Measurements from ENCODE around the gene EEF2K.
"Not testable (repeated sequence)": the region's sequence is repeated elsewhere in the genome, so short reads cannot be mapped to it uniquely, and the experiment has no call there.

The EEF2K gene

GRCh38 chr16:22190081-22190775 is 15.8 kb upstream of the EEF2K start:
- DNase-seq: peak; percentile 98

DNA sequence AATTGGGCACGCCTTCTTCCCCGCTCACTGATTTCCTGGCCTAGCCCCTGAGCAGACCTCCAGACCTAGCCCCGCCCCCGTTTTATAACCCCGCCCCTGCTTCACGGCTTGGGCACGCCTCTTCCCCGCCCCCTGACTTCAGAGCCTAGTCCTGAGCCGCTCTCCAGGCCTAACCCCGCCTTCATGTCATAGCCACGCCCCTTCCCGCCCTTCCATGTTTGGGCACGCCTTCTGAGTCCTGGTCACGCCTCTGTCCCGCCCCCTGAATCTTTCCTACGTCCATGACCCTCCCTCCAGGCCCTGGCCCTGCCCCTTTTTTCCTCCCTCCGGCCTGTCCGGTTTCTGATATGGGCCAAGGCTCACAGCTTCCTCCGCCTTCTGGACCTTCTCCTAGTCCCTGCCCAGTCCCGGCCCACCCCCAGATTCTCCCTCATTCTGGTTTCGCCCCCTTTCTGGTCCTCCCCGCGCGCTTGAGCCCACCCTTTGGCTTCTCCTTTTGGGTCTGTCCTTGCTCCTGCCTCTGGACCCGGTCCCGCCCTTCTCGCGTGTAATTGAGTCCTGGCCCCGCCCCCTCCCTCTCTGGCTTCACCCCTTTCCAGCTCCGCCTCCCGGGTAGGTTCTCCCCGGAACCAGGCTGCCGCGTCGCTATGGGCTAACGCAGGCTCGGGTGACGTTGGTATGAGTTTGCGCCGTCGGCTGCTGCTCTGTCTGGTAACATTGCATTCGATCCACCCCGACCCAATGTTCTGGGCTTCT is 15.1 kb upstream of the EEF2K start:
- DNase-seq: peak; percentile 98

DNA sequence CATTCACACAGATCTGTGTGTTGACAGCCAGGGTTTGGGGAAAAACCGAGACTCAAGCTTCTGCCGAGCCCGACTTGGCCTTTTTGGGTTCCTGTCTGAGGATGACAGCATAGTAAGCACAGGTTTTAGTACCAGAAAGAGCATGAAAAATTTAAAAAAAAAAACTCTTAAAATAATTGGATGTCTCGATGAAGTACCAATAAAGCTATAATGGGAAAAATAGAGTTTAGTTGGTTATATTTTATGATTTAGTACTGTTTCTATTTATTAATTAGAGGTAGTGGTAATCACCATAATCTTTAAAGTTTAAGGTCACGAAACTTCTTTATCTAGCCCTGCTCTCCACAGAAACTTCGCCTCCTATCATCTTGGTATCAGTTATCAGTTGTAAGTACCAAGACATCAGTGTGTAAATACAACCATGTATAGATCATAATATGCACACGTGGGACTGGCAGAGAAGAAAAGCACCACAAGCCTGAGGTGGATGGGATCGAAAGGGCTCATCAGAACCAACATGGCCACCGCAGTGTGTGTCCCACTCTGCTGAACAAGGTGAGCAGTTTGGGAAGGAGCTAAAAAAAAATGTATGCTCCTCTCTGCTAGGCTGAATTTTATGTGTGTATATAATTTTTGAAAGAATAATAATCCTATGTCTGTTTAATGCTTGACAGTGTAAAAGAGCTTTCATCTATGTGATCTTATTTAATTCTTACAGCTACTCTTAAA is 14.4 kb upstream of the EEF2K start:
- DNase-seq: peak; percentile 36

DNA sequence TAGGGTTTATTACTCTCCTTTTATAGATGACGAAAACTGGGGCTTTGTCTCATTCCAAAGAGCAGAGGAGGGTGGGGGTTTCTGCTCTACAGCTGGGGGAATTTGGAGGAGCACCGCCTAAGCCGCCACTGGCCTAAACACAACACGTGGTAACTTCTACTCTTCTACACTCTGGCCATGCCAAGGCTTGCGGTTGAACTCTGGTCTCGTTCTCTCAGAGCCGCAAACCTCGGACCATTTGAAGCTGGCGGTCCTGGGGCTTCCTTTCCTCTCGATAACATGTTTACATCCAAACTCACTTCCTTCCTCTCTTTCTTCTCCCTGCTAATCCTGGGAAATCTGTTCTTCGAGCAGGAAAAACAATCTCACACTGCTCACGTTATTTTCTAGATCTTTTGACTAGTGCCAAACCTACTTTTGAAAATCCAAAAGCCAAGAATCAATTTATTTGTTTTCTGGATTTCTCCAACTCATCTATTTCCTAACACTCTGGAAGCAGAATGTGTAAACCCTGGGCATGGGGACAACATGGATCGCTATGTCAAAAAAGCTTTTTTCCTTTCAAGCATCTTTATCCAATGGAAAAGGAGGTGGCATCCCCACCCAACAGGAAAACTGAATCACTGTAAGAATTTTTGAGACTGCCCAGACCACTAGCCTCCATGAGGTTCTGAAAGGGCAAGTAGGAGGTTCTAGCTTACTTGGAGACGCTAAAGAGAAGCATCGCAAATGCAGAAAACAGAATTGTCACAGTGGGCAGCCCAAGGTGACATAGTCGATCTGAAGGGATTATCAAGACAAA is 13.6 kb upstream of the EEF2K start:
- DNase-seq: peak; percentile 89

DNA sequence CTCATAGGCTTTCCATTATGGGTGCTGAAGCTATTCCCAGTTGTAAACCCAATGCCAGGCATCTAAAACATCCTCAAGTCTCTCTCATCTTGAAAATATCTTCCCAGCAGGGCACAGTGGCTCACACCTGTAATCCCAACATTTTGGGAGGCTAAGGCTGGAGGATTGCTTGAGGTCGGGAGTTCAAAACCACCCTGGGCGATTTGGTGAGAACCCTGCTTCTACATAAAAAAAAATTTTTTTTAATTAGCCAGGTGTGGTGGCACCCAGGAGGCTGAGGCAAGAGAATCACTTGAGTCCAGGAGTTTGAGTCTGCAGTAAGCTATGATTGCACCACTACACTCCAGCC is 13.0 kb upstream of the EEF2K start:
- DNase-seq: no peak

- DNase-seq: peak; percentile 49
These were observed 11.2 kb upstream of the EEF2K start for GRCh38 chr16:22194707-22195444.

GRCh38 chr16:22195445-22195694 is 10.7 kb upstream of the EEF2K start:
- DNase-seq: no peak

- DNase-seq: peak; percentile 88
These were observed 10.2 kb upstream of the EEF2K start for GRCh38 chr16:22195695-22196558.

GRCh38 chr16:22196559-22197168 is 9.4 kb upstream of the EEF2K start:
- not testable (repeated sequence) for DNase-seq

DNA sequence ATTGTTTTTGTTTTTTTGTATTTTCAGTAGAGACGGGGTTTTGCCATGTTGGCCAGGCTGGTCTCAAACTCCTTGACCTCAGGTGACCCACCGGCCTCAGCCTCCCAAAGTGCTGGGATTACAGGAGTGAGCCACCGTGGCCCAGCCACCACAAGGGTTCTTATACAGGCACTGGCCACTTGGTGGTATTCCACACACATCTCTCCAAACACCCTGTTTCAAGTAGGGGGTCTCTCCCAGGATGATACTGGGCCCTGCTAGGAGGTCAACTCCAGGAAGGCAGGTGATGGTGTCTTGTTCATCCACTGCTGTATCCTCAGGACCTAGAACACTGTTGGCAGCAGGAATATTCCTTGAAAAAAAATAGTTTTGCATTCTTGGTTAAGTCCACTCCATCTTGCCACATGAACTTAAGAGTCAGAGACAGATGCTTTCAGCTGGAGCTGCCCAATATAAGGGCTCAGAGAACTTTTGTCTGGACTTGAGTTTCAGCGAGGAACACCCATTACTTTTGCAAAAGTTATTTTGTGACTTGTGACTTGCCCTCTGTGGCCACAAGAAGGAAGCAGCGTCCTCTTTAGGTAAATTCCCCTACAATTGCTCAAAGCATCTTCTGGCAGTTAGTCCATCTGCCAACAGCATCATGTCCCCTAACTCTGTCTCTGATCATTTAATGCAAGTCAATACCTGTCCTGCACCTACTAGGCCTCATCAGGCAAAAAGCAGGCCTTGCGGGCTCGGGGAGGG is 7.4 kb upstream of the EEF2K start:
- no peak for DNase-seq

DNA sequence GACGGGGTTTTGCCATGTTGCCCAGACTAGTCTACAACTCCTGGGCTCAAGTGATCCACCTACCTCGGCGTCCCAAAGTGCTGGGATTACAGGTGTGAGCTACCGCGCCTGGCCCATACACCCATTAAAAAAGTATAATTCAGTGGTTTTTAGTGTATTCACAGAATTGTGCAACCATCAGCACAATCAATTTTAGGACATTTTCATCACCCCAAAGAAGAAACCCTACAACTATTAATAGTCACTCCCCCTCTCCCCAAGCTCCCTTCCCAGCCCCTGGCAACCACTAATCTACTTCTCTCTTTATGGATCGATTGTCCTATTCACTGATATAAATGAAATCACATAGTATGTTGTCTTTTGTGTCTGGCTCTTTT is 3.8 kb upstream of the EEF2K start:
- DNase-seq: no peak

GRCh38 chr16:22203091-22203490 is 3.0 kb upstream of the EEF2K start:
- DNase-seq: no peak

- no peak for DNase-seq
These were observed 1.9 kb upstream of the EEF2K start for GRCh38 chr16:22204091-22204655.

DNA sequence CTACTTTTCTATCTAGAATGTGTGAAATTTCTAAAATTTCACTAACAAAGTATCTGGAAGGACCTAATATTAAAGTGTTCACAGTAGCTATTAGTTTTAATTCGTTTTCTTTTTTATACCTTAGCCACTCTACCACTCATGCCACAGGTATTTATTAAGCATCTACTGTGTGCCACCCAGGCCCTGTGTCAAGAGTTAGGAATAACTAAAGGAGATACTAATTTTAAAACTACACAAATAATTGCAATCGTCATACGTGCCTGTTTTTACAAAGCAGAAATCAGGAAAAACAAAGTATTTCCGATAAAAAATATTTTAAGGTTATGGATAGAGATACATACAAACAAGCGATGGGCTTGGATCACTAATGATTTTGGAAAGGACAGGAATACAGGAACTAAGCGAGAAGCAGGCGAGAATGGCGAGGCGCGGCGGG is 483 bp upstream of the EEF2K start:
- no peak for DNase-seq

- DNase-seq: no peak
These were observed 1.0 kb downstream of the EEF2K start for GRCh38 chr16:22206842-22207714.

GRCh38 chr16:22207715-22208360 is 1.8 kb downstream of the EEF2K start:
- no peak for DNase-seq

DNA sequence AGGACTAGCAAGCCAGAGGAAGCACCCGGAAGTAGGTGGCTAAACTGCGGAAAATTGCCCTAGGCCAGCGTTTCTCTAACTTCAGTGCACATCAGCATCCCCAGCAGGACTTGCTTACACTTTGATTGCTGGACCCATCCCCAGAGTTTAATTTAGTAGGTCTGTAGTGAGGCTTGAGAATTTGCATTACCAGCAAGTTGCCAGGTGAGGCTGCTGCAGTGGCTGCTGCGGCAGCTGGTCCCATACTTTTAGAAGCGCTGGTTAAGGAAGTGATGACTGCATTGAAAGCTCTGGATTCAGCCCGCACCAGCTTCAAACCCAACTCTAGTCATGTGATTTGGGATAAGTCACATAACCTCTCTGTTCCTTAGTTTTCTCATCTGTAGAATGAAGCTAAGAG is 4.2 kb downstream of the EEF2K start:
- DNase-seq: no peak

GRCh38 chr16:22210854-22211253 is 4.8 kb downstream of the EEF2K start:
- no peak for DNase-seq

DNA sequence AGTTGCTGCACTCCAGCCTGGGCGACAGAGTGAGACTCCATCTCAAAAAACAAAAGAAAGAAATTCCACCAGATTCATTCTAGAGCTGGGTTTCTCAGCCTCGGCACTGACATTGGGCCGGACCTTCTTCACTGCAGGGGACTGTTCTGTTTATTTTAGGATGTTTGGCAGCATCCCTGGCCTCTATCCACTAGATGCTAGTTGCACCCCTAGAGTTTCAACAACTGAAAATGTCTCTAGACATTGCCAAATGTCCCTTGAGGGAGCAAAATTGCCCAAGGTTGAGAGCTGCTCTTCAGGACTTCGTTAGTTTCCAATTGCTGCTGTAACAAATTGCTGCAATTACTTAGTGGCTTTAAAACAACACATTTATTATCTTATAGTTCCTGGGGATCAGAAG is 7.2 kb downstream of the EEF2K start:
- DNase-seq: no peak

Measured in CD4-positive, alpha-beta T cell treated with Interleukin-4 for 4 hours (primary cell).